Measurements from ENCODE around the gene MMAB. TPM values are rescaled to one million over a fixed set of nuclear protein-coding genes. Genes with fewer than 3 reads are reported as not detected.
A peak's percentile ranks its signal among the peaks of the same experiment; 100 is the strongest.

MMAB gene
- total RNA-seq, 2 experiments from 2014 or later, result 42.8 to 44.3 TPM

DNA sequence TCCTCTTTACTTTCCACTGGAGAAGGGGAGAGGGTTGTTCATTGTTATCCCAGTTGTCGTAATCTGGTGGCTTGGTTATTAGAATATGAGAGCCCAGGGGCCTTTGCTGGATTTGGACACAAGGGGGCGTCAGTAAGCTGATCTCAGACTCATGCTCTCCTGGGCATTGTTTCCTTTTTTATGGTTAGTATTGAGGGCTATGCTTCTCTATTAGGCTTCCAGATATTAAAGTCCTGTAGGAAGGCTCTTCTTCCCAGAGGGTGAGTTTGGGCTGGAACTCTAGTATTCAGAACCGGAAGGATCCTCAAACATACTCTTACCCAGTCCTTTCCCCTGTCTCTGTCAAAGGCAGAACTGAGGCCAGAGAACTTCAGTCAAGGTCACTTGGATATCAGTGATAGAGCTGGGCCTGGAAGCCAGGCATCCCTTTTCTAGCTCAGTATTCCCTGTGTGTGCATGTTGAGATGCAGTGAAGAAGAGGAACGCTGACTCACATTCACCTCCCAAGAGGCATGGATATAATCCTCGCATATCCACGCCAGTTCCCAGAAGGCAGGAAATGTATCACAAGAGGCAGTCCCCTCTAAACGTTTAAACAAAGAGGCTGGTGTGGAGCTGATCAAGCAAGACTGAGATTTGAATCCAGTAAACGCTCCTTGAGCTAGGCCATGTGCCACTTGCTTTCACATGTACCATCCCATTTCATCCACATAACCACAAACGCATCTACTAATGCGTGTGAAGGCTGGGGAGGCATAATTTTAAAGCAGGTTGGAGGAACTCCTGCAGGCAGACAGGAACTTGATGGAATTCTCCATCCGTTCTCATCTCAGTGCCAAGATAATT, 54.3 kb downstream of the MMAB start:
- ATAC-seq (peak; percentile 77), DNase-seq (peak; percentile 73)
- no peaks in the 10 kb centered on the region for H3K4me1 Mint-ChIP-seq (ENCODE audit: low read depth)
- H3K4me3 Mint-ChIP-seq, result no peak overlapping the region
- POLR2A ChIA-PET, result no interaction called here
- H3K27ac Mint-ChIP-seq, result peak overlapping the region; percentile 40
- no peaks in the 10 kb centered on the region for H3K27me3 Mint-ChIP-seq (ENCODE audit: low read depth)
- peaks cover 24% of the 10 kb centered on the region for H3K36me3 Mint-ChIP-seq (ENCODE audit: low read depth)
- no peaks in the 10 kb centered on the region for H3K9me3 Mint-ChIP-seq (ENCODE audit: insufficient read depth)
- CTCF ChIA-PET, result interaction anchor here (0.7 to 1.7 kb wide), 20 partner anchors 9 to 831 kb away, joined by 3 to 8 read pairs (median 4); partner anchors contain the start of genes MMAB and MVK

DNA sequence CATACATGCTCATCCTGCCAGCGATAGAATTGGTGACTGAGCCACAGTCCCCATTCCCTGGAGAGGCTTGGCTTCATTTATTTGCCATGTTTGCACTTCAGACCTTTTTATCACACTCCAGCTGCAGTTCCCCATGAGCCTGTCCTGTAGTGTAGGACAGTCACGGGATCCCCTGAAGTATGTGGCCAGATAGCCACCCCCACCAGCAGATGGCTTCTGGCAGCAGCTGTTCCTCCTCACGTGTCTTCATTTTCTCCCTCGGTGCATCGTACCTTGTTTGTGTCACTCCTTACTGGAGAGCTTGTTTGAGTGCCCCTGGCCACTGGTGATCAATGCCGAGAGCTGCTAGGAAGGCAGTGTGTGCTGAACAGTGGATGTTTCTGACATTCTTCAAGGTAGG, 55.7 kb downstream of the MMAB start:
- no peak for ATAC-seq
- POLR2A ChIA-PET, result interaction anchor here (0.7 kb wide), 1 partner anchor 553 kb away, joined by 3 read pairs; no protein-coding TSS in a partner anchor

DNA sequence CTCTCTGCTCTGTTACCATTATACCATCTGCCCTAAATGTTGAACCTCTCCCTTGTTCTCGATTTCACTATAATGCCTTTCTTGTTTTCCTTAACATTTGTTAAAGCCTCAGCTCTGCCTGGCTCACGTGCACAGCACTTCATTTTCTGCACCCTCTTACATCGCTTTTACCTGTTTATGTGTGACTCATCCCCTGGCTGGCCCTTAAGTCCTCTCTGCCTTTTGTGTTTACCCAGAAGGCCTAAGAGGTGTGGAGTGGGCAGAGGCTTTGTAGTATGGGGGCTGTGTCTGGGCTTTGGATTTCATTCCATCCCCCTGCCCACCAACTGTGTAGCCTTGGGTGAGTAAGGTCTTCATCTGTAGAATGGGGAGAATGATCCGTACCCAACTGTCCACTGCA, 59.3 kb downstream of the MMAB start:
- DNase-seq, result no peak
- Mint-ChIP-seq H3K9me3 (ENCODE audit: insufficient read depth) (no peaks in the 10 kb centered on the region), H3K27ac (no peak overlapping the region), H3K4me3 (no peak overlapping the region), H3K36me3 (ENCODE audit: low read depth) (peaks cover 20% of the 10 kb centered on the region), H3K4me1 (ENCODE audit: low read depth) (no peaks in the 10 kb centered on the region), H3K27me3 (ENCODE audit: low read depth) (no peaks in the 10 kb centered on the region)
- ChIA-PET CTCF (no interaction called here), POLR2A (no interaction called here)
- no peak for ATAC-seq

More for the DNA sequence above, 55.7 kb downstream of the MMAB start:
- H3K27ac Mint-ChIP-seq, result no peak overlapping the region
- CTCF ChIA-PET, result interaction anchor here (0.8 to 1.4 kb wide), 6 partner anchors 28 to 328 kb away, joined by 3 to 4 read pairs (median 3); partner anchors contain the start of gene FAM222A
- H3K4me3 Mint-ChIP-seq, result no peak overlapping the region
- H3K9me3 Mint-ChIP-seq (ENCODE audit: insufficient read depth), result no peaks in the 10 kb centered on the region
- H3K36me3 Mint-ChIP-seq (ENCODE audit: low read depth), result peaks cover 22% of the 10 kb centered on the region
- H3K4me1 Mint-ChIP-seq (ENCODE audit: low read depth), result no peaks in the 10 kb centered on the region
- no peak for DNase-seq
- H3K27me3 Mint-ChIP-seq (ENCODE audit: low read depth), result no peaks in the 10 kb centered on the region

DNA sequence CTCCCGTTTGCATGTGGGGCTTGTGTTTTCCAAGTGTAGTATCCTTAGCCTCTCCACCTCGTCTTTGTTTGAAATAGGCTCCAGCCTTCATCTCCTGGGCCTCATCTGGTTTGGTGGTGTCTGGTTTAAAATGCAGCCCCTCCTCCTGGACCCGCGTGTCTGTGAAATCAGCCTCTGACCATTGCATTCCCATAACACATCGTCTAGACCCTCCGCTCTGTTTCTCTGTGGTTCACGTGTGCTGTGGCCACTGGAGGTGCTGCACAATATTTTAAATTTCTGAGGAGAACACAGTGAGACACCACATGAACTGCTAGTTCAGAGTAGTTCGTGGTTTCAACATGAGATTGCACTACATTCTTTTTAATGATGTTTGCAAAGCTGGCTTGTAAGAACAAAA, 60.3 kb downstream of the MMAB start:
- POLR2A ChIA-PET, result no interaction called here
- no peaks in the 10 kb centered on the region for H3K4me1 Mint-ChIP-seq (ENCODE audit: low read depth)
- ATAC-seq (no peak), DNase-seq (no peak)
- no peak overlapping the region for H3K4me3 Mint-ChIP-seq
- no peak overlapping the region for H3K27ac Mint-ChIP-seq
- CTCF ChIA-PET, result no interaction called here
- no peaks in the 10 kb centered on the region for H3K27me3 Mint-ChIP-seq (ENCODE audit: low read depth)
- H3K9me3 Mint-ChIP-seq (ENCODE audit: insufficient read depth), result no peaks in the 10 kb centered on the region
- peaks cover 22% of the 10 kb centered on the region for H3K36me3 Mint-ChIP-seq (ENCODE audit: low read depth)

DNA sequence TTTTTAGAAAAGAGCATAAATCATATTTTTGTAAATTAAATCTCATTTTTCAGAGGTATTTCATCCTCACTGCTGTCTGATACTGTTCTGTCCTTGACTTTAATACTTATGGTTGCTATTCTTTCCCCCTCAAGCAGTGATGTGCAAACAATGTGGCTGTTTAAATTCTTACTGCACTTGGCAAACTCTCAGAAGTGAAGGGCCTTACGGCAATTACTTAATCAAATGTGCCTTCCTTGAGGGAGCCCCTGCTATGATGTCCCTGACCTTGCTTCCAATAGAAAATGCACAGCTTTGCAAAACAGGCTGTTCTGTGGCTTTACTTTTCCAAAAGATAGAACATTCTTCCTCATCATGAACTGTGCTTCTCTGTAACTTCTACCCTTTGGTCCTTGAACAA, 60.7 kb downstream of the MMAB start:
- Mint-ChIP-seq H3K9me3 (ENCODE audit: insufficient read depth) (no peaks in the 10 kb centered on the region), H3K4me1 (ENCODE audit: low read depth) (no peaks in the 10 kb centered on the region), H3K4me3 (no peak overlapping the region), H3K36me3 (ENCODE audit: low read depth) (peaks cover 26% of the 10 kb centered on the region), H3K27ac (no peak overlapping the region), H3K27me3 (ENCODE audit: low read depth) (no peaks in the 10 kb centered on the region)
- DNase-seq, result no peak
- ATAC-seq, result no peak
- CTCF ChIA-PET, result no interaction called here
- POLR2A ChIA-PET, result no interaction called here

DNA sequence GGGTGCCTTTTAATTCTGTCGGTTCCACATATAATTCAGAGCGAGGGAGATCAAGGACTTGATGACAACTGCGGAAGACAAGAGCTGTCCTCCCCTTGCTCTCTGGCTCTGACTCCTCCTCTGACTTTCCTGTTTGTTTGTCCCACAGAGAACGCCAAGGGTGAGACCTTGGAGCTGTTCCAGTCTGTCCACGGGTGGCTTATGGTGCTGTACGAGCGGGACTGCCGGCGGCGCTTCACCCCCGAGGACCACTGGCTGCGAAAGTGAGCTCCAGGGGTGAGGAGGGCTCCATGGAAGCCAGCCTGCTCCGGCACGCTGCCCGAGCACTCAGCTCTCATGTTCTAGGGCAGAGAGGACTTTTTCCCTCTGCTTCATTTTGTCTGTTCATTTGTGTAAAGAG, 63.1 kb downstream of the MMAB start:
- Mint-ChIP-seq H3K4me3 (no peak overlapping the region), H3K36me3 (ENCODE audit: low read depth) (peaks cover 31% of the 10 kb centered on the region), H3K27ac (no peak overlapping the region), H3K27me3 (ENCODE audit: low read depth) (no peaks in the 10 kb centered on the region), H3K9me3 (ENCODE audit: insufficient read depth) (no peaks in the 10 kb centered on the region), H3K4me1 (ENCODE audit: low read depth) (peaks cover 2% of the 10 kb centered on the region)
- POLR2A ChIA-PET, result no interaction called here
- ATAC-seq (no peak), DNase-seq (no peak)
- CTCF ChIA-PET, result interaction anchor here (1.2 to 2.5 kb wide), 2 partner anchors 9 to 77 kb away, joined by 4 to 8 read pairs; no protein-coding TSS in a partner anchor

DNA sequence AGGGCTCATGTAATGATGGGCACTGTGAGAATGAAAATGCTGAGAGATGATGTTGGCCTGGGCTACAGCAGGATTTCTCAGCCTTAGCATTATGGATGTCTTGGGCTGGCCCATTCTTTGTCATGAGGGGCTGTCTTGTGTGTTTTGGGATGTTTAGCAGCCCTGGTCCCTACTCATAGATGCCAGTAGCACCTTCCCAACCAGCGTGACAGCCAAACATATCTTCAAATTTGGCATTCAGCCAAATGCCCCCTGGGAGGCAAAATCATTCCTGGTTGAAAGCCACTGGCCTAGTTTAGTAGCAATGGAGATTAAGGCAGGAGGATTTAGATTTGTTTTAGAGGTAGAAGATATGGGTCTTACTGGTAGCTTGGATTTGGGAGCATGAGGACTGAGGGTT, 69.2 kb downstream of the MMAB start:
- Mint-ChIP-seq H3K36me3 (ENCODE audit: low read depth) (peaks cover 37% of the 10 kb centered on the region), H3K27me3 (ENCODE audit: low read depth) (no peaks in the 10 kb centered on the region), H3K4me1 (ENCODE audit: low read depth) (peaks cover 3% of the 10 kb centered on the region), H3K9me3 (ENCODE audit: insufficient read depth) (no peaks in the 10 kb centered on the region), H3K27ac (peak overlapping the region; percentile 32), H3K4me3 (no peak overlapping the region)
- ChIA-PET CTCF (no interaction called here), POLR2A (no interaction called here)
- DNase-seq, result no peak
- no peak for ATAC-seq

Other genes starting within 250 kb of the MMAB start
- gene MYO1H, start 225.6 kb downstream of the MMAB start, total RNA-seq, result not detected
- 10 to 100 TPM; 35.7 to 38.8 TPM for gene KCTD10, start 96.2 kb downstream of the MMAB start, total RNA-seq
- 10 to 100 TPM; 32.0 to 34.1 TPM for gene UBE3B, start 95.9 kb downstream of the MMAB start, total RNA-seq
- gene MVK, start 290 bp upstream of the MMAB start, total RNA-seq, result 10 to 100 TPM; 25.0 to 28.5 TPM
- 1 to 10 TPM; 1.6 to 1.9 TPM for gene FAM222A, start 140.3 kb upstream of the MMAB start, total RNA-seq